Measurements from ENCODE around the gene OLFM2. TPM values are rescaled to one million over a fixed set of nuclear protein-coding genes. Genes with fewer than 3 reads are reported as not detected.

OLFM2 gene
- total RNA-seq, 1 experiment from 2014 or later, result 3.4 TPM

- peaks cover 14% of the 10 kb centered on the region for H3K79me2 ChIP-seq (ENCODE audit: low read depth)
- no peak overlapping the region for H2AFZ ChIP-seq
- peaks cover 10% of the 10 kb centered on the region for H3K4me1 ChIP-seq (replicated peaks; ENCODE audit: insufficient read depth)
- H3K36me3 ChIP-seq (ENCODE audit: low read depth), result peaks cover 8% of the 10 kb centered on the region
- TF ChIP-seq CTCF (conservative IDR thresholded peaks at IDR 0.05) (no peak), EZH2 (IDR thresholded peaks at IDR 0.05; ENCODE audit: low read depth) (no peak)
- BruUV-seq (replicated peaks), result no TSS peak
- ChIA-PET CTCF (no interaction called here), POLR2A (ENCODE audit: unreplicated experiment) (interaction anchor here (0.7 kb wide), 1 partner anchor 35 kb away, joined by 3 read pairs; no protein-coding TSS in a partner anchor)
- H3K4me2 ChIP-seq, result no peak overlapping the region
- peaks cover 4% of the 10 kb centered on the region; the same call in 1 of the 2 replicates for H3K9me3 ChIP-seq (ENCODE audit: insufficient read depth, low read depth)
- H3F3A ChIP-seq (ENCODE audit: insufficient read depth, low read depth), result peaks cover 1% of the 10 kb centered on the region; the same call in 1 of the 2 replicates
- H4K20me1 ChIP-seq (ENCODE audit: insufficient read depth), result peaks cover under 1% of the 10 kb centered on the region; the same call in 1 of the 2 replicates
- intact Hi-C loops (cut with micrococcal nuclease; ENCODE audit: unreplicated experiment), result no loop called here
- no peaks in the 10 kb centered on the region for H3K9me2 ChIP-seq (ENCODE audit: insufficient read depth)
- DNase-seq, result no peak
- H3K27me3 ChIP-seq (ENCODE audit: insufficient read depth, low read depth), result no peaks in the 10 kb centered on the region
- H3K27ac ChIP-seq, result no peak overlapping the region
- no peak overlapping the region for H3K4me3 ChIP-seq
These were observed 96.9 kb downstream of the OLFM2 start for GRCh38 chr19:9839415-9839814.

GRCh38 chr19:9838324-9838723 is 98.0 kb downstream of the OLFM2 start:
- H3K36me3 ChIP-seq (ENCODE audit: low read depth), result peaks cover 5% of the 10 kb centered on the region
- no TSS peak for BruUV-seq (replicated peaks)
- H3K9me3 ChIP-seq (ENCODE audit: insufficient read depth, low read depth), result no peaks in the 10 kb centered on the region
- no peak for DNase-seq
- H2AFZ ChIP-seq, result no peak overlapping the region
- CTCF ChIA-PET, result no interaction called here
- no peaks in the 10 kb centered on the region for H3K27me3 ChIP-seq (ENCODE audit: insufficient read depth, low read depth)
- POLR2A ChIA-PET (ENCODE audit: unreplicated experiment), result no interaction called here
- H3F3A ChIP-seq (ENCODE audit: insufficient read depth, low read depth), result peaks cover 10% of the 10 kb centered on the region
- H3K79me2 ChIP-seq (ENCODE audit: low read depth), result peaks cover 14% of the 10 kb centered on the region
- intact Hi-C loops (cut with micrococcal nuclease; ENCODE audit: unreplicated experiment), result no loop called here
- no peak overlapping the region for H3K27ac ChIP-seq
- H3K4me1 ChIP-seq (replicated peaks; ENCODE audit: insufficient read depth), result peaks cover 10% of the 10 kb centered on the region
- TF ChIP-seq EZH2 (IDR thresholded peaks at IDR 0.05; ENCODE audit: low read depth) (no peak), CTCF (conservative IDR thresholded peaks at IDR 0.05) (no peak)
- H3K4me2 ChIP-seq, result no peak overlapping the region
- H3K4me3 ChIP-seq, result no peak overlapping the region
- no peaks in the 10 kb centered on the region for H3K9me2 ChIP-seq (ENCODE audit: insufficient read depth)
- peaks cover 8% of the 10 kb centered on the region; the same call in 1 of the 2 replicates for H4K20me1 ChIP-seq (ENCODE audit: insufficient read depth)

GRCh38 chr19:9836021-9836420 is 100.3 kb downstream of the OLFM2 start:
- Histone ChIP-seq H3K79me2 (ENCODE audit: low read depth) (peaks cover 14% of the 10 kb centered on the region), H3K4me2 (peak overlapping the region; percentile 96), H3K9me2 (ENCODE audit: insufficient read depth) (no peaks in the 10 kb centered on the region), H3K27ac (no peak overlapping the region), H3K27me3 (ENCODE audit: insufficient read depth, low read depth) (no peaks in the 10 kb centered on the region), H2AFZ (peak overlapping the region; percentile 80; the same call in 1 of the 2 replicates), H3K9me3 (ENCODE audit: insufficient read depth, low read depth) (no peaks in the 10 kb centered on the region), H3K4me3 (peak overlapping the region; percentile 96), H3K4me1 (replicated peaks; ENCODE audit: insufficient read depth) (peaks cover 10% of the 10 kb centered on the region), H4K20me1 (ENCODE audit: insufficient read depth) (peaks cover 8% of the 10 kb centered on the region; the same call in 1 of the 2 replicates), H3F3A (ENCODE audit: insufficient read depth, low read depth) (peaks cover 13% of the 10 kb centered on the region), H3K36me3 (ENCODE audit: low read depth) (peaks cover 3% of the 10 kb centered on the region)
- ChIA-PET CTCF (interaction anchor here (0.6 kb wide), 1 partner anchor 8 kb away, joined by 4 read pairs; no protein-coding TSS in a partner anchor), POLR2A (ENCODE audit: unreplicated experiment) (no interaction called here)
- TF ChIP-seq CTCF (conservative IDR thresholded peaks at IDR 0.05), result no peak
- TF ChIP-seq EZH2 (IDR thresholded peaks at IDR 0.05; ENCODE audit: low read depth), result no peak
- DNase-seq, result no peak
- no TSS peak for BruUV-seq (replicated peaks)
- intact Hi-C loops (cut with micrococcal nuclease; ENCODE audit: unreplicated experiment), result no loop called here
